ENCODE measurements around the gene INPP4B. TPM values are rescaled to one million over a fixed set of nuclear protein-coding genes. Genes with fewer than 3 reads are reported as not detected.

The INPP4B gene
- total and polyA plus RNA-seq, 7 donors: 4.2 to 27.3 (median 17.2) TPM

DNA sequence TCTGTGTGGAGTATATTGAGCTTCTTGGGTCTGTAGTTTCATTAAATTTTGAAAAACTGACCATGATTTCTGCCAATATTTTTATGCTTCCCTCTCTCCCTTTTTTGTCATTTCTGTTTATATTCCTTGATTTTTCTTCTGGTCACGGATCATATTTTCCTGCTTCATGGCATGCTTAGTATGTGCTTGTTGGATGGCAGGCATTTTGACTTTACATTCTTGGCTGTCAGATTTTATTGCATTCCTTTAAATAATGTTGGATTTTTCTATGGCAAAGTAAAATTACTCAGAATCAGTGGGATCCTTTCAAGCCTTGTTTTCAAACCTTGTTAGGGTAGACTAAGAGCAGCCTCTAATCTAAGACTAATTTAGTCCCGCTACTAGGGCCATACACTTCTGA lies 677.9 kb downstream of the INPP4B start:
- WGBS, 2 donors: 88 to 96% methylated on average over 2 of the region's 2 CpGs
- Histone ChIP-seq H3K4me3 (no peak overlapping the region), H3K27ac (no peak overlapping the region), H3K27me3 (no peaks in the 10 kb centered on the region), H3K36me3 (no peaks in the 10 kb centered on the region), H3K9me3 (no peaks in the 10 kb centered on the region), H3K4me1 (peaks cover 0 to 6% (median 0%) of the 10 kb centered on the region in 4 donors)
- TF ChIP-seq POLR2A (IDR thresholded peaks at IDR 0.05) (no peak), EP300 (IDR thresholded peaks at IDR 0.05) (no peak), POLR2AphosphoS5 (IDR thresholded peaks at IDR 0.05) (no peak)
- TF ChIP-seq, protein P1, sequence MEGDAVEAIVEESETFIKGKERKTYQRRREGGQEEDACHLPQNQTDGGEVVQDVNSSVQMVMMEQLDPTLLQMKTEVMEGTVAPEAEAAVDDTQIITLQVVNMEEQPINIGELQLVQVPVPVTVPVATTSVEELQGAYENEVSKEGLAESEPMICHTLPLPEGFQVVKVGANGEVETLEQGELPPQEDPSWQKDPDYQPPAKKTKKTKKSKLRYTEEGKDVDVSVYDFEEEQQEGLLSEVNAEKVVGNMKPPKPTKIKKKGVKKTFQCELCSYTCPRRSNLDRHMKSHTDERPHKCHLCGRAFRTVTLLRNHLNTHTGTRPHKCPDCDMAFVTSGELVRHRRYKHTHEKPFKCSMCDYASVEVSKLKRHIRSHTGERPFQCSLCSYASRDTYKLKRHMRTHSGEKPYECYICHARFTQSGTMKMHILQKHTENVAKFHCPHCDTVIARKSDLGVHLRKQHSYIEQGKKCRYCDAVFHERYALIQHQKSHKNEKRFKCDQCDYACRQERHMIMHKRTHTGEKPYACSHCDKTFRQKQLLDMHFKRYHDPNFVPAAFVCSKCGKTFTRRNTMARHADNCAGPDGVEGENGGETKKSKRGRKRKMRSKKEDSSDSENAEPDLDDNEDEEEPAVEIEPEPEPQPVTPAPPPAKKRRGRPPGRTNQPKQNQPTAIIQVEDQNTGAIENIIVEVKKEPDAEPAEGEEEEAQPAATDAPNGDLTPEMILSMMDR (IDR thresholded peaks at IDR 0.05): no peak
- DNase-seq: no peak
- intact Hi-C loops (cut with DNase I): no loop called here

DNA sequence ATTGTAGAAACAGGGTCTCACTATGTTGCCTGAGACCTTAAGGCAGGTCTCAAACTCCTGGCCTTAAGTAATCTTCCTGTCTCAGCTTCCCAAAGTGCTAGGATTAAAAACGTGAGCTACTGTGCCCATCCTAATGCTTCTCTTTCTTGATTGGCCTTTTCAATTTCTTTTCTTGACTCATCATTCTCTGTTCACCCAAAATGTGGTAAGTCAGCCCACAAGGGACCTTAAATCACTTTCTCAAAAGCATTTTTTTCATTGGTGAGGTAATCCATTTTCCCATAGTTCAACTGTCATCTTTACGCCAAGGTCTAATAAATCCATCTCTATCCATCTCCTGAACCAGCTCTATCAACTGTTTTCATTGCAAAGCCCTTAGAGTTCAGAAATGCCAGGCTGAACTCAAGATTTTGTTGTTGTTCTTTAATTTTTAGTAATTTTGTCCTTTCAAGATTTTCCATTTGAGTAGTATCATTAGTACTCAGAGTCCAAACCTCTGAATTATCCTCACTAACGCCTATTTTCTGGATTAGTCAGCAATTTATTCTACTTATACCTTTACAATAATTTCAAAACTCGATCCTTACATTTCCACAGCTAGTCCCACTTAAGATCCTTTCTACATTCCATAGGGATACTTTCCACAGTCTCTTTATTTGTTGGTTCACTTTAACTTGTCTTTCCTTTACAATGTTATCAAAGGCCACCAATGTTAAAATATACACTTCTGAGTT lies 681.2 kb downstream of the INPP4B start:
- no peak for DNase-seq
- Histone ChIP-seq H3K27me3 (no peaks in the 10 kb centered on the region), H3K36me3 (no peaks in the 10 kb centered on the region), H3K9me3 (no peaks in the 10 kb centered on the region), H3K4me3 (no peak overlapping the region), H3K4me1 (peaks cover 0 to 13% (median 0%) of the 10 kb centered on the region in 4 donors), H3K27ac (no peak overlapping the region)
- 87 to 95% methylated on average over 4 of the region's 4 CpGs for WGBS, 2 donors
- no peak for TF ChIP-seq EP300 (IDR thresholded peaks at IDR 0.05)
- TF ChIP-seq POLR2AphosphoS5 (IDR thresholded peaks at IDR 0.05): no peak
- TF ChIP-seq, protein P1 (IDR thresholded peaks at IDR 0.05): no peak
- TF ChIP-seq POLR2A (IDR thresholded peaks at IDR 0.05): no peak
- intact Hi-C loops (cut with DNase I): no loop called here

DNA sequence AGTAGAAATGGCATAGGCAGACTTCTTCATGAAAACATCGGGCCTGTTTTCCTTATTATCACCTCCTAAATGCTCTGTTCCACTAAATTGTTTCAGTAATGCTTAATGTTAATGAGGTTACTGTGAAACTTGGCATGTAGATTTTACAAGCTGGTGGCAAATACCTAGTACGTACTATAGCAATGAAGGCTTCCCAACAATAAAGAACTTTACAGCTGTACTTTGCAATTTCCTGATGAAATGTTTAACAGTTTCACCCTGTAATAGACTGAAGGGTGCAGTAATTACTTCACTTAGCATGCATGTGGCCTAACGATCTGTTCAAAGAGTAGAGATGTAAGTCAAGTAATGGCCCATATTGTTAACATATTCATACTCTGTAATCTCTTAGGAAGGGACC lies 685.0 kb downstream of the INPP4B start:
- H3K9me3 ChIP-seq: no peaks in the 10 kb centered on the region
- WGBS, 2 donors: 16 to 63% methylated on average over 3 of the region's 3 CpGs
- peaks cover 0 to 11% (median 0%) of the 10 kb centered on the region in 4 donors for H3K4me1 ChIP-seq
- intact Hi-C loops (cut with DNase I): no loop called here
- H3K36me3 ChIP-seq: no peaks in the 10 kb centered on the region
- H3K27me3 ChIP-seq: no peaks in the 10 kb centered on the region
- no peak overlapping the region for H3K27ac ChIP-seq
- no peak overlapping the region for H3K4me3 ChIP-seq
- no peak for DNase-seq
- TF ChIP-seq EP300 (IDR thresholded peaks at IDR 0.05): no peak
- no peak for TF ChIP-seq POLR2AphosphoS5 (IDR thresholded peaks at IDR 0.05)
- TF ChIP-seq POLR2A (IDR thresholded peaks at IDR 0.05): no peak
- TF ChIP-seq, protein P1 (IDR thresholded peaks at IDR 0.05): no peak

DNA sequence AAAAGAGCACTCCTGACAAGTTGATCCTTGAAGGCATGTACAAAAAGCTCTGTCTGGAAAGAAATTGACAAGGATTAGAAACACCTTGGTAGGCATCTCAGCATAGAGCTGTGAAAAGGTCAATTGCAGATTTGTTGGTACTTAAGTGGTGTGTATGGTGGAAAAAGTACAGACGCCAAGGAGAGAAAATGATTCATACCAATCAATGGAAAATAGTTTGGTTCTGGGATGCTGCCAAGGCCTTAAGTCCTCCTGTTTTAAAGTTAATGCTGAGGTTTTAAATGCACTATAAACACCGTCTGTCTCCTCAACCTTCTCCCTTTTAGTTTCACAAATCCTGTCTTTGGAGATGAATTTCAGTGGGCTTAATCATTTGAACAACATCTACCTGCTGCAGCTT lies 685.6 kb downstream of the INPP4B start:
- TF ChIP-seq POLR2A (IDR thresholded peaks at IDR 0.05): no peak
- no peak for TF ChIP-seq EP300 (IDR thresholded peaks at IDR 0.05)
- H3K4me1 ChIP-seq: peaks cover 0 to 11% (median 0%) of the 10 kb centered on the region in 4 donors
- 17 to 58% methylated on average over 2 of the region's 2 CpGs for WGBS, 2 donors
- intact Hi-C loops (cut with DNase I): no loop called here
- H3K4me3 ChIP-seq: no peak overlapping the region
- H3K27me3 ChIP-seq: no peaks in the 10 kb centered on the region
- no peaks in the 10 kb centered on the region for H3K9me3 ChIP-seq
- H3K27ac ChIP-seq: no peak overlapping the region
- no peak for DNase-seq
- H3K36me3 ChIP-seq: no peaks in the 10 kb centered on the region

DNA sequence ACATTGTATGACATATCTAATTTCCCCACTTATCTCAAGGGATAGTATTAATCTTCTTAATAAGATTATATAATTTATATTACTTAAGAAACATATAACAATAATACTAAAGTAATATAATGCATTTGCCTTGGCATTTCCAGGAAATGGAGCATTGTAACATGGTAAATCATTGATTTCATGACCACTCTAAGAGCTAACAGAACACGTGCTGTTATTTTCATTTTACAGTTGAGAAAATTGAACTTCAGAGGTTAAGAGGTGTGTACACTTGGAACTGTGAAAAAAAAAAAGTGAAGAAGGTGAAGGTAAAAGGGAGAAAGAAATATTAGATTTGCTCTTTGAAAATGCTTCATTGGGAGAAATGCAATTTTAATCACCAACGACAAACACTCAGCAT lies 687.1 kb downstream of the INPP4B start:
- WGBS, 2 donors: 41 to 82% methylated on average over 2 of the region's 2 CpGs
- Histone ChIP-seq H3K27me3 (no peaks in the 10 kb centered on the region), H3K9me3 (no peaks in the 10 kb centered on the region), H3K4me1 (peaks cover 0 to 11% (median 0%) of the 10 kb centered on the region in 4 donors), H3K36me3 (no peaks in the 10 kb centered on the region), H3K27ac (no peak overlapping the region), H3K4me3 (no peak overlapping the region)
- intact Hi-C loops (cut with DNase I): no loop called here
- TF ChIP-seq, protein P1 (IDR thresholded peaks at IDR 0.05): no peak
- TF ChIP-seq EP300 (IDR thresholded peaks at IDR 0.05) (no peak), POLR2AphosphoS5 (IDR thresholded peaks at IDR 0.05) (no peak), POLR2A (IDR thresholded peaks at IDR 0.05) (no peak)
- no peak for DNase-seq
